GM12878 (cell line): ENCODE measurements around the gene LIPF. TPM values are rescaled to one million over a fixed set of nuclear protein-coding genes. Genes with fewer than 3 reads are reported as not detected.

ENCODE experiments used
- polyA plus RNA-seq, 11 experiments: library from polyadenylated mRNA; depleted of rRNA in 4 of 11; unstranded in 6 of 11; stranded (reverse) in 5 of 11; fragments of >200 nt; fragmentation: Nextera tagmentation in 4 of 11; fragmentation: Illumina TruSeq in 1 of 11; extraction: Ambion mirVana in 4 of 11; extraction: Trizol in 1 of 11; gene quantifications; 1 replicate in 1 of 11; 2 replicates in 10 of 11; pipeline versions ENCODE4 v1.2.1 to v1.2.3, GENCODE V29; 2011 to 2016; ENCODE audit warnings: inconsistent platforms in 2 of 11, missing spikeins in 2 of 11, low read depth in 1 of 11
- total RNA-seq, 4 experiments: library from RNA; depleted of rRNA in 3 of 4; stranded (reverse); fragments of >200 nt in 3 of 4; fragmentation: Illumina TruSeq in 1 of 4; extraction: Trizol in 1 of 4; gene quantifications; 2 replicates each; pipeline versions ENCODE4 v1.2.1 to v1.2.3, GENCODE V29; 2013 to 2021

The LIPF gene
- total and polyA plus RNA-seq, 10 of the 15 experiments (the other 5 are each of a cell fraction or from before 2014, with no cell fraction given) = not detected

Other genes with a start within 250 kb of the LIPF start
- gene RNLS, start 81.1 kb upstream of the LIPF start, total RNA-seq (2014; rRNA removed) = 4.7 and 6.5 TPM in 2 replicates
- 3.4 and 3.7 TPM in 2 replicates for gene RNLS, start 81.1 kb upstream of the LIPF start, total RNA-seq (2014; rRNA removed; fragmentation: Illumina TruSeq; extraction: Trizol)
- gene RNLS, start 81.1 kb upstream of the LIPF start, total RNA-seq (2021) = 4.1 and 5.5 TPM in 2 replicates
- gene RNLS, start 81.1 kb upstream of the LIPF start, polyA plus RNA-seq (2011; rRNA removed) = 4.1 and 5.3 TPM in 2 replicates
- gene RNLS, start 81.1 kb upstream of the LIPF start, polyA plus RNA-seq (2014; fragmentation: Illumina TruSeq; extraction: Trizol) = 4.5 and 5.6 TPM in 2 replicates
- 1 to 10 TPM; 3.7 to 4.1 TPM for gene RNLS, start 81.1 kb upstream of the LIPF start, polyA plus RNA-seq (2014; fragmentation: Nextera tagmentation; extraction: Ambion mirVana)
- gene RNLS, start 81.1 kb upstream of the LIPF start, polyA plus RNA-seq (2014; rRNA removed) = 4.9 and 6.7 TPM in 2 replicates
- gene RNLS, start 81.1 kb upstream of the LIPF start, polyA plus RNA-seq (2016; fragmentation: Nextera tagmentation; extraction: Ambion mirVana) = 1 to 10 TPM; 6.1 to 6.6 TPM
- 0.23 and 0.27 TPM in 2 replicates for gene LIPJ, start 77.7 kb upstream of the LIPF start, total RNA-seq (2014; rRNA removed)
- 0.13 and 0.28 TPM in 2 replicates for gene LIPJ, start 77.7 kb upstream of the LIPF start, total RNA-seq (2014; rRNA removed; fragmentation: Illumina TruSeq; extraction: Trizol)
- 0.11 TPM in 1 of 2 replicates, not detected in the other for gene LIPJ, start 77.7 kb upstream of the LIPF start, total RNA-seq (2021)
- gene LIPJ, start 77.7 kb upstream of the LIPF start, polyA plus RNA-seq (2011; rRNA removed) = 0.08 TPM in 1 of 2 replicates, not detected in the other
- 0.03 TPM in 1 of 2 replicates, not detected in the other for gene LIPJ, start 77.7 kb upstream of the LIPF start, polyA plus RNA-seq (2014; fragmentation: Illumina TruSeq; extraction: Trizol)
- not detected for gene LIPJ, start 77.7 kb upstream of the LIPF start, polyA plus RNA-seq (2014; fragmentation: Nextera tagmentation; extraction: Ambion mirVana)
- not detected in 2 replicates for gene LIPJ, start 77.7 kb upstream of the LIPF start, polyA plus RNA-seq (2014; rRNA removed)
- under 1 TPM in 1 of 2 experiments, not detected in 1; 0.08 TPM for gene LIPJ, start 77.7 kb upstream of the LIPF start, polyA plus RNA-seq (2016; fragmentation: Nextera tagmentation; extraction: Ambion mirVana)
- not detected in 2 replicates for gene LIPK, start 41.8 kb downstream of the LIPF start, total RNA-seq (2014; rRNA removed)
- gene LIPK, start 41.8 kb downstream of the LIPF start, total RNA-seq (2014; rRNA removed; fragmentation: Illumina TruSeq; extraction: Trizol) = not detected in 2 replicates
- gene LIPK, start 41.8 kb downstream of the LIPF start, total RNA-seq (2021) = not detected in 2 replicates
- not detected in 2 replicates for gene LIPK, start 41.8 kb downstream of the LIPF start, polyA plus RNA-seq (2011; rRNA removed)
- gene LIPK, start 41.8 kb downstream of the LIPF start, polyA plus RNA-seq (2014; fragmentation: Illumina TruSeq; extraction: Trizol) = not detected in 2 replicates
- not detected for gene LIPK, start 41.8 kb downstream of the LIPF start, polyA plus RNA-seq (2014; fragmentation: Nextera tagmentation; extraction: Ambion mirVana)
- not detected in 2 replicates for gene LIPK, start 41.8 kb downstream of the LIPF start, polyA plus RNA-seq (2014; rRNA removed)
- not detected for gene LIPK, start 41.8 kb downstream of the LIPF start, polyA plus RNA-seq (2016; fragmentation: Nextera tagmentation; extraction: Ambion mirVana)
- gene LIPN, start 95.6 kb downstream of the LIPF start, total RNA-seq (2014; rRNA removed) = 0.23 and 0.44 TPM in 2 replicates
- not detected in 2 replicates for gene LIPN, start 95.6 kb downstream of the LIPF start, total RNA-seq (2014; rRNA removed; fragmentation: Illumina TruSeq; extraction: Trizol)
- gene LIPN, start 95.6 kb downstream of the LIPF start, total RNA-seq (2021) = not detected in 2 replicates
- not detected in 2 replicates for gene LIPN, start 95.6 kb downstream of the LIPF start, polyA plus RNA-seq (2011; rRNA removed)
- gene LIPN, start 95.6 kb downstream of the LIPF start, polyA plus RNA-seq (2014; fragmentation: Illumina TruSeq; extraction: Trizol) = not detected in 2 replicates
- not detected for gene LIPN, start 95.6 kb downstream of the LIPF start, polyA plus RNA-seq (2014; fragmentation: Nextera tagmentation; extraction: Ambion mirVana)
- 0.06 TPM in 1 of 2 replicates, not detected in the other for gene LIPN, start 95.6 kb downstream of the LIPF start, polyA plus RNA-seq (2014; rRNA removed)
- not detected for gene LIPN, start 95.6 kb downstream of the LIPF start, polyA plus RNA-seq (2016; fragmentation: Nextera tagmentation; extraction: Ambion mirVana)
- gene LIPM, start 138.3 kb downstream of the LIPF start, total RNA-seq (2014; rRNA removed) = not detected in 2 replicates
- gene LIPM, start 138.3 kb downstream of the LIPF start, total RNA-seq (2014; rRNA removed; fragmentation: Illumina TruSeq; extraction: Trizol) = not detected in 2 replicates
- gene LIPM, start 138.3 kb downstream of the LIPF start, total RNA-seq (2021) = not detected in 2 replicates
- gene LIPM, start 138.3 kb downstream of the LIPF start, polyA plus RNA-seq (2011; rRNA removed) = not detected in 2 replicates
- gene LIPM, start 138.3 kb downstream of the LIPF start, polyA plus RNA-seq (2014; fragmentation: Illumina TruSeq; extraction: Trizol) = not detected in 2 replicates
- not detected for gene LIPM, start 138.3 kb downstream of the LIPF start, polyA plus RNA-seq (2014; fragmentation: Nextera tagmentation; extraction: Ambion mirVana)
- not detected in 2 replicates for gene LIPM, start 138.3 kb downstream of the LIPF start, polyA plus RNA-seq (2014; rRNA removed)
- not detected for gene LIPM, start 138.3 kb downstream of the LIPF start, polyA plus RNA-seq (2016; fragmentation: Nextera tagmentation; extraction: Ambion mirVana)
- gene ANKRD22, start 187.4 kb downstream of the LIPF start, total RNA-seq (2014; rRNA removed) = 0.54 and 0.62 TPM in 2 replicates
- 0.51 and 0.98 TPM in 2 replicates for gene ANKRD22, start 187.4 kb downstream of the LIPF start, total RNA-seq (2014; rRNA removed; fragmentation: Illumina TruSeq; extraction: Trizol)
- gene ANKRD22, start 187.4 kb downstream of the LIPF start, total RNA-seq (2021) = 0.48 and 0.56 TPM in 2 replicates
- gene ANKRD22, start 187.4 kb downstream of the LIPF start, polyA plus RNA-seq (2011; rRNA removed) = 0.52 and 0.59 TPM in 2 replicates
- 0.95 and 1.1 TPM in 2 replicates for gene ANKRD22, start 187.4 kb downstream of the LIPF start, polyA plus RNA-seq (2014; fragmentation: Illumina TruSeq; extraction: Trizol)
- gene ANKRD22, start 187.4 kb downstream of the LIPF start, polyA plus RNA-seq (2014; fragmentation: Nextera tagmentation; extraction: Ambion mirVana) = 1 to 10 TPM in 1 of 2 experiments, under 1 TPM in 1; 0.92 to 1.3 TPM
- 0.59 and 0.96 TPM in 2 replicates for gene ANKRD22, start 187.4 kb downstream of the LIPF start, polyA plus RNA-seq (2014; rRNA removed)
- gene ANKRD22, start 187.4 kb downstream of the LIPF start, polyA plus RNA-seq (2016; fragmentation: Nextera tagmentation; extraction: Ambion mirVana) = under 1 TPM; 0.30 to 0.79 TPM
- gene STAMBPL1, start 215.8 kb downstream of the LIPF start, total RNA-seq (2014; rRNA removed) = 44.1 and 48.9 TPM in 2 replicates
- gene STAMBPL1, start 215.8 kb downstream of the LIPF start, total RNA-seq (2014; rRNA removed; fragmentation: Illumina TruSeq; extraction: Trizol) = 28.8 and 29.0 TPM in 2 replicates
- 24.8 and 26.3 TPM in 2 replicates for gene STAMBPL1, start 215.8 kb downstream of the LIPF start, total RNA-seq (2021)
- gene STAMBPL1, start 215.8 kb downstream of the LIPF start, polyA plus RNA-seq (2011; rRNA removed) = 42.1 and 55.8 TPM in 2 replicates
- 24.5 and 29.6 TPM in 2 replicates for gene STAMBPL1, start 215.8 kb downstream of the LIPF start, polyA plus RNA-seq (2014; fragmentation: Illumina TruSeq; extraction: Trizol)
- gene STAMBPL1, start 215.8 kb downstream of the LIPF start, polyA plus RNA-seq (2014; fragmentation: Nextera tagmentation; extraction: Ambion mirVana) = 10 to 100 TPM in 1 of 2 experiments, 1 to 10 TPM in 1; 7.5 to 13.0 TPM
- gene STAMBPL1, start 215.8 kb downstream of the LIPF start, polyA plus RNA-seq (2014; rRNA removed) = 21.2 and 29.6 TPM in 2 replicates
- gene STAMBPL1, start 215.8 kb downstream of the LIPF start, polyA plus RNA-seq (2016; fragmentation: Nextera tagmentation; extraction: Ambion mirVana) = 10 to 100 TPM; 21.0 to 21.5 TPM